GM19455 (cell line): ENCODE measurements around the gene TOMM40.
"Not testable (repeated sequence)": the region's sequence is repeated elsewhere in the genome, so short reads cannot be mapped to it uniquely, and the experiment has no call there.

ENCODE experiments used
- ATAC-seq: cut with Tn5 transposase; IDR thresholded peaks from one replicate; pipeline ENCODE4 v1.9.1; 2021; ENCODE audit not compliant: unreplicated experiment

The TOMM40 gene

GRCh38 chr19:44869733-44870470 lies 21.2 kb upstream of the TOMM40 start:
- ATAC-seq: no peak

GRCh38 chr19:44871809-44872208 lies 19.2 kb upstream of the TOMM40 start:
- no peak for ATAC-seq

GRCh38 chr19:44872661-44873060 lies 18.4 kb upstream of the TOMM40 start:
- no peak for ATAC-seq

GRCh38 chr19:44874317-44874716 lies 16.7 kb upstream of the TOMM40 start:
- no peak for ATAC-seq

GRCh38 chr19:44875666-44876451 lies 15.2 kb upstream of the TOMM40 start:
- no peak for ATAC-seq

GRCh38 chr19:44876930-44877535 lies 14.0 kb upstream of the TOMM40 start:
- ATAC-seq: no peak

- ATAC-seq: no peak
Observed at GRCh38 chr19:44878120-44878865, 12.8 kb upstream of the TOMM40 start.

- no peak for ATAC-seq
Observed at GRCh38 chr19:44879309-44880065, 11.6 kb upstream of the TOMM40 start.

- no peak for ATAC-seq
Observed at GRCh38 chr19:44882063-44882462, 9.0 kb upstream of the TOMM40 start.

GRCh38 chr19:44882619-44883397 lies 8.2 kb upstream of the TOMM40 start:
- not testable (repeated sequence) for ATAC-seq

- no peak for ATAC-seq
Observed at GRCh38 chr19:44883922-44884321, 7.1 kb upstream of the TOMM40 start.

GRCh38 chr19:44884566-44884965 lies 6.5 kb upstream of the TOMM40 start:
- no peak for ATAC-seq

- ATAC-seq: no peak
Observed at GRCh38 chr19:44886141-44886540, 4.9 kb upstream of the TOMM40 start.

- ATAC-seq: no peak
Observed at GRCh38 chr19:44887648-44888047, 3.4 kb upstream of the TOMM40 start.

- not testable (repeated sequence) for ATAC-seq
Observed at GRCh38 chr19:44888335-44888734, 2.7 kb upstream of the TOMM40 start.

- ATAC-seq: no peak
Observed at GRCh38 chr19:44889830-44890365, 1.2 kb upstream of the TOMM40 start.

- ATAC-seq: peak; percentile 83
Observed at GRCh38 chr19:44890366-44891015, 563 bp upstream of the TOMM40 start.

GRCh38 chr19:44892932-44893331 lies 1.9 kb downstream of the TOMM40 start:
- no peak for ATAC-seq
